Measurements from ENCODE around the gene CDH10. TPM values are rescaled to one million over a fixed set of nuclear protein-coding genes. Genes with fewer than 3 reads are reported as not detected.
A peak's percentile ranks its signal among the peaks of the same experiment; 100 is the strongest.

Gene CDH10
- total RNA-seq, 1 donor from 2014 or later, result not detected

DNA sequence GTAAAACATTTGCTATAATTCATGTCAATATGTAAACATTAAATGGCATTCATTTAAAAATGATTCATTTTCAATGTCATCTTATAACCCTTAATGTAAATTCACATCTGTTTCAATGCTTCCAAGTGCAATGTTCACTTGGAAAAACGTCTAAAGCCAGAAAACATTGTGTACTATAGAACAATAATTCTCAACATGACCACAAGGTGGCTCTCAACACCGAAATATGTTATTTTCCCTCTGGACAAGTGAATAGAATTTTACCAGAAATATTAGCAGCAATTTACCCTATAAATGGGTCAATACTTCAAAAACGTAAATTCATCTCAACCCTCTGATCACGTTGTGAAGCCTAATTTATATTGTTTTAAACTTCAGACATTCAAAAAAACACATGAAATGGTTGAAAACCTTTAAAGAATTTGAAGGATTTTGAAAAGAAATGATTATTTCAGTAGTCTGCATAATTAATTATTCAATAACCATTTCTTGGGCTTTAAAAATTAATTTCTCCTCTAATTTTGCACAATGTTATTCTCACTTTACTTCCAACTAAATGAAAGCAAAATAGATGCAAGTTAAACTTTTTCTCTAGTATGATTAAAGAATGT lies 11.0 kb downstream of the CDH10 start:
- Histone ChIP-seq H3K27me3 (no peaks in the 10 kb centered on the region), H3K27ac (no peak overlapping the region), H3K36me3 (no peaks in the 10 kb centered on the region), H3K4me1 (no peaks in the 10 kb centered on the region), H3K9me3 (no peaks in the 10 kb centered on the region), H3K4me3 (no peak overlapping the region)
- TF ChIP-seq, protein P1, sequence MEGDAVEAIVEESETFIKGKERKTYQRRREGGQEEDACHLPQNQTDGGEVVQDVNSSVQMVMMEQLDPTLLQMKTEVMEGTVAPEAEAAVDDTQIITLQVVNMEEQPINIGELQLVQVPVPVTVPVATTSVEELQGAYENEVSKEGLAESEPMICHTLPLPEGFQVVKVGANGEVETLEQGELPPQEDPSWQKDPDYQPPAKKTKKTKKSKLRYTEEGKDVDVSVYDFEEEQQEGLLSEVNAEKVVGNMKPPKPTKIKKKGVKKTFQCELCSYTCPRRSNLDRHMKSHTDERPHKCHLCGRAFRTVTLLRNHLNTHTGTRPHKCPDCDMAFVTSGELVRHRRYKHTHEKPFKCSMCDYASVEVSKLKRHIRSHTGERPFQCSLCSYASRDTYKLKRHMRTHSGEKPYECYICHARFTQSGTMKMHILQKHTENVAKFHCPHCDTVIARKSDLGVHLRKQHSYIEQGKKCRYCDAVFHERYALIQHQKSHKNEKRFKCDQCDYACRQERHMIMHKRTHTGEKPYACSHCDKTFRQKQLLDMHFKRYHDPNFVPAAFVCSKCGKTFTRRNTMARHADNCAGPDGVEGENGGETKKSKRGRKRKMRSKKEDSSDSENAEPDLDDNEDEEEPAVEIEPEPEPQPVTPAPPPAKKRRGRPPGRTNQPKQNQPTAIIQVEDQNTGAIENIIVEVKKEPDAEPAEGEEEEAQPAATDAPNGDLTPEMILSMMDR (IDR thresholded peaks at IDR 0.05), result peak in 2 of 3 experiments; percentile 43 to 51
- intact Hi-C loops (cut with DNase I), result no loop called here
- no peak for DNase-seq (ENCODE audit: low spot score in 2 of 2)

DNA sequence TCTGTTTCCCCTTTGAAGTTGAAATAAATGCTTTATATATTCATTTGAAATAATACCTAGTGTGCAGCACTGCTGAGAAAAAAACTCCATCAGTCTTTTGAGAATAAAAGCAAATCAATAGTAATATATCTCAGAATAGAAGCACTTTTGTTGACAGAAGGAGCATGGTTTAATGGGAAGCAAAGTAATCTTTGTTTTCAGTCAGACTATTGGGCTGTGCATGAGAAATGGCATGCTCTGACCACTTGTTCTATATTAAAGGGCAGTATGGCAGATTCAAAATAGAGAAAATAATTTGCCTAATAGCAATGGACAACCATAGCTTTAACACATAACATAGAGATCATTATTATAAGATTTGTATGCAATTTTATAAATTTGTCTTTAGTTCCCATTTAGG lies 12.4 kb downstream of the CDH10 start:
- DNase-seq (ENCODE audit: low spot score in 2 of 2), result no peak
- Histone ChIP-seq H3K27ac (no peak overlapping the region), H3K4me1 (no peaks in the 10 kb centered on the region), H3K27me3 (no peaks in the 10 kb centered on the region), H3K4me3 (no peak overlapping the region), H3K36me3 (no peaks in the 10 kb centered on the region), H3K9me3 (no peaks in the 10 kb centered on the region)
- TF ChIP-seq, protein P1 (IDR thresholded peaks at IDR 0.05), result no peak
- intact Hi-C loops (cut with DNase I), result no loop called here

DNA sequence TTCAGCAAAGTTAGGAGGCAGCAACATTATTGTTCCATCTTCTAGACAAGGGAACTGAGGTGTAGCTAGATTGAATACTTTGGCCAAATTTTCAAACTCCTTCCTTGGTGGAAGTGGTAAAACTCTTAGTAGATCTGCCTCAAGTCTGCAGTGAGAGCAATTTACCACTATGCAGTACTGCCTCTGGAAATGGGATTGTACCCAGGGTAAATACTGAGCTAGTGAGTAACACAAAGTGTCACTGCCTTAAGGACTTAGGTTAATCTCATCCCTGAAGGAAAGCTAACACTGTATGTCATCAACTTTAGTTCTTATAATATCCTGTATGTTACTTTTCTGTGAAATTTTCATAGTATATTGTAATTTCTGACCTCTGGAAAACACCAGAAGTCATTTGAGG lies 13.9 kb downstream of the CDH10 start:
- no peak for DNase-seq (ENCODE audit: low spot score in 2 of 2)
- H3K4me1 ChIP-seq, result no peaks in the 10 kb centered on the region
- intact Hi-C loops (cut with DNase I), result no loop called here
- H3K27me3 ChIP-seq, result no peaks in the 10 kb centered on the region
- H3K36me3 ChIP-seq, result no peaks in the 10 kb centered on the region
- no peak overlapping the region for H3K27ac ChIP-seq
- H3K9me3 ChIP-seq, result no peaks in the 10 kb centered on the region
- H3K4me3 ChIP-seq, result no peak overlapping the region
- TF ChIP-seq, protein P1 (IDR thresholded peaks at IDR 0.05), result no peak

DNA sequence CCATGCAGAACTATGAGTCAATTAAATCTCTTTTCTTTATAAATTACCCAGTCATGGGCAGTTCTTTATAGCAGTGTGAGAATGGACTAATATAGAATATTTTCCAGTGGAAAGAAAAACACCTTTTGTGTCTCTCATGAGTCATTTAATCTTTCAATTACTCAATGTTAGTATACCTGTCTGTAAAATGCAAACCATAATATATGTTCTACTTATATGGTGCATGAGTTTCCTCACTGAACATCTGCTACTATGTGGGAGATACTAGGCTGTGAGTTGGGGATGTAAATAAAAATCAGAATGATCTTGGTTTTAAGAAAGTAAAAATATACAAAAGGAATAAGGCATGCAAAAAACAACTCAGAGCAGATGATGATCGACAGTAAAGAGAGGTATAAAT lies 15.0 kb downstream of the CDH10 start:
- H3K27me3 ChIP-seq, result no peaks in the 10 kb centered on the region
- TF ChIP-seq, protein P1 (IDR thresholded peaks at IDR 0.05), result no peak
- no peak overlapping the region for H3K4me3 ChIP-seq
- intact Hi-C loops (cut with DNase I), result no loop called here
- no peak overlapping the region for H3K27ac ChIP-seq
- H3K36me3 ChIP-seq, result no peaks in the 10 kb centered on the region
- DNase-seq (ENCODE audit: low spot score in 2 of 2), result no peak
- no peaks in the 10 kb centered on the region for H3K9me3 ChIP-seq
- H3K4me1 ChIP-seq, result no peaks in the 10 kb centered on the region

DNA sequence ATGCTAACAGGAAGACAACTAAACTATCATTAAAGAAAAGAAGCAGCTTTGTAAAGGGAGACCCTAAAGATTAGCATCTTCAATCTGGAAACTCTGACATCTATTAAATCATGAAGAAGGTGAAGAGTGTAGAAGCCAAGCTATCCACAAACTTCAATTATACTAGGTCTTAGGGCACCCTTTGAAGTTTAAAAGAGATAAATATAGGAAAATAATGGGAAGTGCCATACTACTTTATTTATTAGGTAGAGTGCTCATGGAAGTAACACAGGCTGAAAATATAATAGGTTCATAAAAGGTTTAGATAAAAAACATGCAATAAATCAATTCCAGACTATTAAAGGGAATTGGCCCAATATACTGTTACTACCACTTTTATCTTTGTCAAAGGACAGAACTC lies 19.9 kb downstream of the CDH10 start:
- no peak for DNase-seq (ENCODE audit: low spot score in 2 of 2)
- Histone ChIP-seq H3K4me3 (no peak overlapping the region), H3K9me3 (no peaks in the 10 kb centered on the region), H3K36me3 (no peaks in the 10 kb centered on the region), H3K27me3 (no peaks in the 10 kb centered on the region), H3K4me1 (no peaks in the 10 kb centered on the region), H3K27ac (no peak overlapping the region)
- TF ChIP-seq, protein P1 (IDR thresholded peaks at IDR 0.05), result no peak
- intact Hi-C loops (cut with DNase I), result no loop called here

DNA sequence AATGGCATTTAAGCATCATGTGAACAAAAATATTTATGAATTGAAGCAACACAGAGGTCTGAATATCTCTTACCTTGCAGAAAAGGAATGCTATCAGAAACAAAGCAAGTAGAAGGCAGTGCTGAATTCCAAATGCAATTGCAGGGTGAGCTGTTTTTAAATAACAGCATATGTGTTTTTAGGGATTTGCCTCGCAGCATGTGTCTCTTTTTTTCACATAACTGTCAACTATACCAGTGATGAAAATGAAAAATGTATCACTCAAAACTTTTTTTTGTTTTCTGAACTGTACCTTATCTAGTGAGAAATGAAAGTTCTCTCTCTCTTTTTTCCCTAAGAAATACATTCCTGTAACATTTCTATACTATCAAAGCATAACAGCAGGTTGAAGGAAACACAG lies 21.2 kb downstream of the CDH10 start:
- TF ChIP-seq, protein P1 (IDR thresholded peaks at IDR 0.05), result no peak
- intact Hi-C loops (cut with DNase I), result no loop called here
- no peaks in the 10 kb centered on the region for H3K9me3 ChIP-seq
- H3K27ac ChIP-seq, result no peak overlapping the region
- H3K36me3 ChIP-seq, result no peaks in the 10 kb centered on the region
- DNase-seq (ENCODE audit: low spot score in 2 of 2), result no peak
- H3K4me3 ChIP-seq, result no peak overlapping the region
- no peaks in the 10 kb centered on the region for H3K4me1 ChIP-seq
- H3K27me3 ChIP-seq, result no peaks in the 10 kb centered on the region
